Stimulated activated CD8-positive, alpha-beta memory T cell treated with anti-CD3 and anti-CD28 coated beads, Interleukin-7, amount 100 ng/mL, for 1 hour (primary cell): ENCODE data around the gene CRIP1.

Source experiments
- DNase-seq, 2 donors: peaks; one replicate each; pipeline ENCODE4 v3.0.0-alpha.2; 2020; ENCODE audit warnings: low read depth in 2 of 2

Gene CRIP1

GRCh38 chr14:105469456-105470349, 17.0 kb upstream of the CRIP1 start:
- DNase-seq = no peak

- no peak for DNase-seq
Measured at GRCh38 chr14:105470350-105471296, 16.1 kb upstream of the CRIP1 start.

GRCh38 chr14:105471297-105471821, 15.3 kb upstream of the CRIP1 start:
- DNase-seq = no peak

GRCh38 chr14:105471823-105472485, 14.7 kb upstream of the CRIP1 start:
- no peak for DNase-seq

GRCh38 chr14:105472486-105472991, 14.1 kb upstream of the CRIP1 start:
- no peak for DNase-seq

- no peak for DNase-seq
Measured at GRCh38 chr14:105473033-105473676, 13.5 kb upstream of the CRIP1 start.

- DNase-seq = peak in 1 of 2 donors; percentile 56
Measured at GRCh38 chr14:105473677-105474482, 12.8 kb upstream of the CRIP1 start.

- no peak for DNase-seq
Measured at GRCh38 chr14:105474483-105475268, 12.0 kb upstream of the CRIP1 start, which contains the start of gene CRIP2. Gene CRIP2, plus strand, starts transcription at chr14:105474821. Its CDS starts 42 bp downstream, at chr14:105474863.

GRCh38 chr14:105475269-105476096, 11.2 kb upstream of the CRIP1 start:
- no peak for DNase-seq

- no peak for DNase-seq
Measured at GRCh38 chr14:105476097-105476830, 10.4 kb upstream of the CRIP1 start.

GRCh38 chr14:105476831-105477659, 9.6 kb upstream of the CRIP1 start:
- no peak for DNase-seq

GRCh38 chr14:105477660-105478397, 8.9 kb upstream of the CRIP1 start:
- DNase-seq = no peak

GRCh38 chr14:105478398-105479251, 8.1 kb upstream of the CRIP1 start:
- DNase-seq = no peak

- no peak for DNase-seq
Measured at GRCh38 chr14:105479431-105480158, 7.1 kb upstream of the CRIP1 start.
